RKO (cell line): ENCODE measurements around the gene OGFR.

ENCODE experiments used
- DNase-seq: peaks from one replicate; pipeline ENCODE4 v3.0.0-alpha.2; 2016; ENCODE audit warnings: low spot score

Gene OGFR

GRCh38 chr20:62799873-62800272 lies 4.8 kb upstream of the OGFR start:
- peak; percentile 51 for DNase-seq

GRCh38 chr20:62800314-62801259 lies 4.0 kb upstream of the OGFR start:
- DNase-seq, result no peak

- no peak for DNase-seq
Observed at GRCh38 chr20:62801284-62802010, 3.2 kb upstream of the OGFR start.

GRCh38 chr20:62802026-62802712 lies 2.5 kb upstream of the OGFR start:
- no peak for DNase-seq

DNA sequence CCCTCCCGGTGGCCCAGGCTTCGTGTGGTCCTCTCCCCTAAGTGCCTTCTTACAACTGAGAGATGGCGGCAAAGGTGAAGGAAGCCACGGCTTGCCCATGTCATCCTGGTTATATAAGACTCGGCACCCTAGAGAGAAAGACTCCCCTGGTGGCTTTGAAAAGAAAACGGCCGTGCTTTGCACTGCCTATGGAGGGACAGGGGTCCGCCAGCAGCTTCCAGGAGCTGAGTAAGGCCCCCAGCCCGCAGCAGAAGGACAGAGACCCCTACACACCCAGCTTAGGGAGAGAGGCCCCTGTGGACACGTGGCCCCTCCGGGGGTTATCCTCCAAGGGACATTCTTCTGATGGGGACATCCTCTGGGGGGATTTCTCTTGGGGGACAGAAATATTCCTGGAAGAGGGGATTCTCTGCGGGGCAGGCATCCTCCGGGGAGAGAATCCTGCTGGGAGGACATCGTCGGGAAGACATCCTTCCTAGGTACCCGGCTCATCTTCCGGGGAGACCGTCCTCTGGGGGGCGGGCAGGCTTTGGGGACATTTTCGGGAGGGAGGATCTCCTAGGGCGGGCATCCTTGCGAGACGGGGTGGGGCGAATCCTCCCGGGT lies 511 bp upstream of the OGFR start:
- no peak for DNase-seq

DNA sequence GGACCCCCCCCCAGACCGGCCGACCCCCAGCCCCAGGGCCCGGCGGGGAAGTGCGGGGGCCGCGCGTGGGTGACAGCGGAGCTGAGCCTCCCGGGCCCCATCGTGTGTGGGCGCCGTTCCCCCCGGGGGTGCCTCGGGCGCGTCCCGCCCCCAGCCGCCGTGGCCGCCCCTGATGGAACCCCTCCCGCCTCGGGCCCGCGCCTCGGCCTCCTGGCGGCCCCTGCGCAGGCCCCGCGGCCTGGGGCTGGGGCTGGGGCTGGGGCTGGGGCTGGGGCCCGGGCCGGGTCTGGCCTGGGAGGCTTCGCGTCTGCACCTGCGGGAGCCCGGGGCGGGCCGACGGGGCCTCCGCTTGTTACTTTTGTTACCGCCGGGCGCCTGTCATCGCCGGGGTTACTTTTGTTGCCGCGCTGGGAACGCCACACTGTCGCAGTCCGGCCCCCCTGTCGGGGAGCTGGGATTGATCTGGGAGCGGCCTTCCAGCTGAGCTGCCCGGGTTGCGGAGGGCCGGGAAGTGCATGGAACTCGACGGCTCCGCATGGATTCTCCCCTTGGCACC lies 598 bp downstream of the OGFR start:
- peak; percentile 41 for DNase-seq

DNA sequence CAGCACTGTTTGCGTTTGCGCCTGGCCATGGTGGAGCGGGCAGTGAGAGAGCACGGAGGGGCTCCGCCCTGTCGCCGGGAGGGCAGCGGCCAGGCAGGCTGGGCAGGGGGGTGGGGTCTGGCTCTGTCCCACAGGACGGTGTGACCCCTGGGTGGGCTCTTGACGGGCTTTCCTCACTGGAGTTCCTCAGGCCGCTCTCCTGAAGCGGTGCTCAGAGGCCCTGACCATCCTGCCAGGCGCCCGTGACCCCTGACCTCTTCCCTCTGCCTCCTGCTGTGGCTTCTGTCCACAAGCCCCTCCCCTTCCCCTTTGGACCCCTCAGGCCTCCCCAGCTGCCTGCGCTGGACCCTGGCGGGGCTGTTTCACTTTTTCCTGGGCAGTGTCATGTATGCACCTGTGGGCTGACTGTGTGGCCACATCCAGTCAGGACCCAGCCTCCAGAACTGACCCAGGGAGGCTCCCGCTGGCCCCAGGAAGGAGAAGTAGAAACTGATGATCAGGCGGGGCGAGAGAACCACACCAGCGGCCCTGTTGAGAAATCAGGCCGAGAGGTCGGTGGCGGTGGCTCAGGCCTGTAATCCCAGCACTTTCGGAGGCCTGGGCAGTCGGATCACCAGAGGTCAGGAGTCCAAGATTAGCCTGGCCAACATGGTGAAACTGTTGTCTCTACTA lies 1.2 kb downstream of the OGFR start:
- DNase-seq, result peak; percentile 45

GRCh38 chr20:62806383-62807050 lies 1.9 kb downstream of the OGFR start:
- no peak for DNase-seq

DNA sequence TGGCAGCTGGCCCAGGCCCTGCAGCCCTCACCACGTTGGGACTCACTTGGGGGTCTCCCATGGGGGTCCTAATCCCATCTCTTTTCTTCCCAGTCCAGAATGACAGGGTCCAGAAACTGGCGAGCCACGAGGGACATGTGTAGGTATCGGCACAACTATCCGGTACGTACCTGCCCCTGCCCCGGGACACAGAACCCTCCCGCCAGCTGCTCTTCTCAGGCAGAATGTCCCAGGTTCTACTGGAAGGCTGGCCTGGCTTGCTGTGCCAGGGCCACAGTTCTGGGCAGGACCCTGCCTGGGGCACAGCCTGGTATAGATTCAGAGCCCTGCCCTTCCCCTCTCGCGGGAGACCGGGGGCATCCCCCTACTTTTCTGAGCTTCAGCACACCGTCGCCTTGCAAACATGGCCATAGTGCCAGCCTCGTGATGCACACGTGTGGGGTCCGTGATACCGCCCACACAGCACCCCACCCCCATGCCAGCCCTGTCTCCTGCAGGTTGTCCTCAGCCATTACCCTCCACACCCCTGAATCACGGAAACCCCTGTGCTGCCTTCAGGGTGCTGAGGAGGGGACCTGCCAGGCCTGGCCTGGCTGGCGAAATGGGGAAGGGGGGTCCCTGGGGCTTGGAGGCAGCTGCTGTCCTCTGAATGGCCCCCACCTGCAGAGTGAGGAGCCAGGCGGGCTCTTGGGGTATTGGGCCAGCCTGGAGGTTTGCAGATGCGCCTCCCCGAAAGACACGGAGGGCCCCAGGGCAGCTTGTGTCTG lies 3.0 kb downstream of the OGFR start:
- DNase-seq, result no peak

DNA sequence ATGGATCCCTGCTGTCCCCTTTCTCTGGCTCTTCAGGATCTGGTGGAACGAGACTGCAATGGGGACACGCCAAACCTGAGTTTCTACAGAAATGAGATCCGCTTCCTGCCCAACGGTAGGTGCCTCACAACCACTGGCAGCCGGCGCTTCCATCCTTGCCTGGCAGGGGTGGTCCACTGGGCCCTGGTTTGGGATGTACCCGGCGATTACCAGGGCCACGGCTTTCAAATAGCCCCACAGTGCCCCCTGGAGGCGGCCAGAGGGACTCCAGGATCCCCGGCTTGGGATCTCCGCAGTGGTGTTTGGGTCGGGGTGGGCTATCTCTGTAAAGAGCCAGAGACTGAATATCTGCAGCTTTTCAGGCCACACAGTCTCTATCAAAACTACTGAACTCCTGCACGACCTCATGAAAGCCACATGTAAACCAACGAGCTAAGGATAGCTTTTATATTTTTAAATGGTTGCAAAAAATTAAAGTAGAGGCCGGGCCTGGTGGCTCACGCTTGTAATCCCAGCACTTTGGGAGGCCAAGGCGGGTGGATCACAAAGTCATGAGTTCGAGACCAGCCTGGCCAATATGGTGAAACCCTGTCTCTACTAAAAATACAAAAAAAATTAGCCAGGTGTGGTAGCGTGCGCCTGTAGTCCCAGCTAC lies 3.7 kb downstream of the OGFR start:
- DNase-seq, result peak; percentile 66

GRCh38 chr20:62809530-62810428 lies 5.1 kb downstream of the OGFR start:
- DNase-seq, result no peak

- DNase-seq, result no peak
Observed at GRCh38 chr20:62811320-62811719, 6.7 kb downstream of the OGFR start.

- no peak for DNase-seq
Observed at GRCh38 chr20:62811720-62812119, 7.1 kb downstream of the OGFR start.

DNA sequence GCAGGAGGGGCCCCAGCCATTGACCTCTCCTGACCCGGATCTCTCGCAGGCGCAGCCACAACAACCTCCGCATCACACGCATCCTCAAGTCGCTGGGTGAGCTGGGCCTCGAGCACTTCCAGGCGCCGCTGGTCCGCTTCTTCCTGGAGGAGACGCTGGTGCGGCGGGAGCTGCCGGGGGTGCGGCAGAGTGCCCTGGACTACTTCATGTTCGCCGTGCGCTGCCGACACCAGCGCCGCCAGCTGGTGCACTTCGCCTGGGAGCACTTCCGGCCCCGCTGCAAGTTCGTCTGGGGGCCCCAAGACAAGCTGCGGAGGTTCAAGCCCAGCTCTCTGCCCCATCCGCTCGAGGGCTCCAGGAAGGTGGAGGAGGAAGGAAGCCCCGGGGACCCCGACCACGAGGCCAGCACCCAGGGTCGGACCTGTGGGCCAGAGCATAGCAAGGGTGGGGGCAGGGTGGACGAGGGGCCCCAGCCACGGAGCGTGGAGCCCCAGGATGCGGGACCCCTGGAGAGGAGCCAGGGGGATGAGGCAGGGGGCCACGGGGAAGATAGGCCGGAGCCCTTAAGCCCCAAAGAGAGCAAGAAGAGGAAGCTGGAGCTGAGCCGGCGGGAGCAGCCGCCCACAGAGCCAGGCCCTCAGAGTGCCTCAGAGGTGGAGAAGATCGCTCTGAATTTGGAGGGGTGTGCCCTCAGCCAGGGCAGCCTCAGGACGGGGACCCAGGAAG lies 7.7 kb downstream of the OGFR start:
- DNase-seq, result no peak

GRCh38 chr20:62812907-62813200 lies 8.2 kb downstream of the OGFR start:
- DNase-seq, result no peak

DNA sequence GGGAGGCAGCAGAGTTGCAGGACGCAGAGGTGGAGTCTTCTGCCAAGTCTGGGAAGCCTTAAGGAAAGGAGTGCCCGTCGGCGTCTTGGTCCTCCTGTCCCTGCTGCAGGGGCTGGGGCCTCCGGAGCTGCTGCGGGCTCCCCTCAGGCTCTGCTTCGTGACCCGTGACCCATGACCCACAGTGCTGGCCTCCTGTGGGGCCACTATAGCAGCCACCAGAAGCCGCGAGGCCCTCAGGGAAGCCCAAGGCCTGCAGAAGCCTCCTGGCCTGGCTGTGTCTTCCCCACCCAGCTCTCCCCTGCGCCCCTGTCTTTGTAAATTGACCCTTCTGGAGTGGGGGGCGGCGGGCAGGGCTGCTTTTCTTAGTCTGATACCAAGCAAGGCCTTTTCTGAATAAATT lies 9.0 kb downstream of the OGFR start:
- DNase-seq, result no peak

GRCh38 chr20:62814060-62814708 lies 9.5 kb downstream of the OGFR start:
- DNase-seq, result no peak

GRCh38 chr20:62814709-62815065 lies 10.1 kb downstream of the OGFR start:
- DNase-seq, result no peak
